ENCODE data around the gene PARD6G. TPM values are rescaled to one million over a fixed set of nuclear protein-coding genes. Genes with fewer than 3 reads are reported as not detected.

The PARD6G gene
- total RNA-seq, 1 donor from 2014 or later = 29.6 TPM

DNA sequence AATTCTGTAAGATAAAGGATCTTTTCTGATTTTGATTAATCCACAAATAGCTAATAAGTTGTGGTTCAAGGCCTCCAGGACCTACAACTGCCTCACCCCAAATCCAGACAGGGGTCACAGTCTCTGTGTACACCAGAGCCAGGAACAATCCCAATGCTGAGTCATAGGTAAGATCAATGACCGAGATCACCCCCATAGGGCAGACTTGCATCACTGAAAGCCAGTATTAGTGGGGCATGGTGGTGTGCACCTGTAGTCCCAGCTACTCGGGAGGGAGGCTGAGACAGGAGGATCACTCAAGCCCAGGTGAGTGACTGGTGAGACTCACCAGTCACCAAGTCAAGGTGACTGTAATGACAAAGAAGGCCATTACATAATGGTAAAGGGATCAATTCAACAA is 12.9 kb downstream of the PARD6G start:
- Histone ChIP-seq H3K36me3 (ENCODE audit: insufficient read depth, low read length) (no peaks in the 10 kb centered on the region), H4K20me1 (ENCODE audit: insufficient read depth, low read length) (peaks cover 26% of the 10 kb centered on the region), H3K4me2 (ENCODE audit: low read length) (no peak overlapping the region), H3K79me2 (ENCODE audit: insufficient read depth, low read length) (peaks cover 6% of the 10 kb centered on the region), H3K27ac (ENCODE audit: low read depth, low read length) (no peak overlapping the region), H3K4me3 (ENCODE audit: insufficient read depth, low read depth, low read length) (no peak overlapping the region), H3K27me3 (ENCODE audit: insufficient read depth, low read length) (no peaks in the 10 kb centered on the region), H3K9ac (ENCODE audit: low read length) (no peak overlapping the region), H2AFZ (ENCODE audit: low read depth, low read length) (no peak overlapping the region), H3K4me1 (ENCODE audit: insufficient read depth, low read length) (no peaks in the 10 kb centered on the region), H3K9me3 (ENCODE audit: insufficient read depth, low read depth, low read length) (no peaks in the 10 kb centered on the region)
- Mint-ChIP-seq H3K27me3 (ENCODE audit: low read depth, unreplicated experiment) (no peaks in the 10 kb centered on the region), H3K27ac (ENCODE audit: unreplicated experiment) (no peak overlapping the region), H3K36me3 (ENCODE audit: low read depth, unreplicated experiment) (peaks cover 15% of the 10 kb centered on the region), H3K9me3 (ENCODE audit: unreplicated experiment) (peaks cover 10% of the 10 kb centered on the region), H3K4me3 (ENCODE audit: unreplicated experiment) (no peak overlapping the region), H3K4me1 (ENCODE audit: low read depth, unreplicated experiment) (peaks cover 4% of the 10 kb centered on the region)
- no peak for FAIRE-seq
- no peak for TF ChIP-seq EZH2 (IDR thresholded peaks at IDR 0.05; ENCODE audit: insufficient read depth, low read length)
- TF ChIP-seq, protein P1, sequence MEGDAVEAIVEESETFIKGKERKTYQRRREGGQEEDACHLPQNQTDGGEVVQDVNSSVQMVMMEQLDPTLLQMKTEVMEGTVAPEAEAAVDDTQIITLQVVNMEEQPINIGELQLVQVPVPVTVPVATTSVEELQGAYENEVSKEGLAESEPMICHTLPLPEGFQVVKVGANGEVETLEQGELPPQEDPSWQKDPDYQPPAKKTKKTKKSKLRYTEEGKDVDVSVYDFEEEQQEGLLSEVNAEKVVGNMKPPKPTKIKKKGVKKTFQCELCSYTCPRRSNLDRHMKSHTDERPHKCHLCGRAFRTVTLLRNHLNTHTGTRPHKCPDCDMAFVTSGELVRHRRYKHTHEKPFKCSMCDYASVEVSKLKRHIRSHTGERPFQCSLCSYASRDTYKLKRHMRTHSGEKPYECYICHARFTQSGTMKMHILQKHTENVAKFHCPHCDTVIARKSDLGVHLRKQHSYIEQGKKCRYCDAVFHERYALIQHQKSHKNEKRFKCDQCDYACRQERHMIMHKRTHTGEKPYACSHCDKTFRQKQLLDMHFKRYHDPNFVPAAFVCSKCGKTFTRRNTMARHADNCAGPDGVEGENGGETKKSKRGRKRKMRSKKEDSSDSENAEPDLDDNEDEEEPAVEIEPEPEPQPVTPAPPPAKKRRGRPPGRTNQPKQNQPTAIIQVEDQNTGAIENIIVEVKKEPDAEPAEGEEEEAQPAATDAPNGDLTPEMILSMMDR (IDR thresholded peaks at IDR 0.05; ENCODE audit: insufficient read depth, low read depth, low read length) = no peak
- no peak for DNase-seq (ENCODE audit: low read depth)

DNA sequence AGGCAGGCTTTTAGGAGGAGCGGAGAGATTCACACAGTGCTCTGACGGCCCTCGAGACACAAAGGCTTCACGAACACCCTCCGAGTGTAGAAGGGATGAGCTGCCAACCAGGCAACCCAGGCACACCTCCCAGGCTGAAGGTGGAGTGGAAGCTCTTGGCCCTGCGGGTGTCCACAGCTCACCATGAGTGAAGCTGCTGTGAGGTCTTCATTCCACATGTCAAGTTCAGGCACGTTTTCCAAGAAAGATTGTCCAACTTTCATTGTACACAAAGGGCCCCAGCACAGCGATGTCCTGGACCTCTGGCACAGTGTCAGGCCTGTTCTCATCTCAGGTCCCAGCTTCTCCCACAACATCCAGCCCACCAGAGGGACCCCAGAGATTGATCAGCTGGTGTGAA is 13.4 kb downstream of the PARD6G start:
- Histone ChIP-seq H2AFZ (ENCODE audit: low read depth, low read length) (no peak overlapping the region), H3K27me3 (ENCODE audit: insufficient read depth, low read length) (no peaks in the 10 kb centered on the region), H3K4me3 (ENCODE audit: insufficient read depth, low read depth, low read length) (no peak overlapping the region), H3K4me2 (ENCODE audit: low read length) (no peak overlapping the region), H4K20me1 (ENCODE audit: insufficient read depth, low read length) (peaks cover 29% of the 10 kb centered on the region), H3K9ac (ENCODE audit: low read length) (no peak overlapping the region), H3K36me3 (ENCODE audit: insufficient read depth, low read length) (no peaks in the 10 kb centered on the region), H3K79me2 (ENCODE audit: insufficient read depth, low read length) (peaks cover 6% of the 10 kb centered on the region), H3K4me1 (ENCODE audit: insufficient read depth, low read length) (no peaks in the 10 kb centered on the region), H3K9me3 (ENCODE audit: insufficient read depth, low read depth, low read length) (no peaks in the 10 kb centered on the region), H3K27ac (ENCODE audit: low read depth, low read length) (no peak overlapping the region)
- H3K9me3 Mint-ChIP-seq (ENCODE audit: unreplicated experiment) = peaks cover 10% of the 10 kb centered on the region
- DNase-seq (ENCODE audit: low read depth) (no peak), FAIRE-seq (no peak)
- no peaks in the 10 kb centered on the region for H3K27me3 Mint-ChIP-seq (ENCODE audit: low read depth, unreplicated experiment)
- peaks cover 15% of the 10 kb centered on the region for H3K36me3 Mint-ChIP-seq (ENCODE audit: low read depth, unreplicated experiment)
- H3K4me3 Mint-ChIP-seq (ENCODE audit: unreplicated experiment) = no peak overlapping the region
- TF ChIP-seq, protein P1 (IDR thresholded peaks at IDR 0.05; ENCODE audit: insufficient read depth, low read depth, low read length) = no peak
- H3K27ac Mint-ChIP-seq (ENCODE audit: unreplicated experiment) = no peak overlapping the region
- H3K4me1 Mint-ChIP-seq (ENCODE audit: low read depth, unreplicated experiment) = peaks cover 4% of the 10 kb centered on the region

DNA sequence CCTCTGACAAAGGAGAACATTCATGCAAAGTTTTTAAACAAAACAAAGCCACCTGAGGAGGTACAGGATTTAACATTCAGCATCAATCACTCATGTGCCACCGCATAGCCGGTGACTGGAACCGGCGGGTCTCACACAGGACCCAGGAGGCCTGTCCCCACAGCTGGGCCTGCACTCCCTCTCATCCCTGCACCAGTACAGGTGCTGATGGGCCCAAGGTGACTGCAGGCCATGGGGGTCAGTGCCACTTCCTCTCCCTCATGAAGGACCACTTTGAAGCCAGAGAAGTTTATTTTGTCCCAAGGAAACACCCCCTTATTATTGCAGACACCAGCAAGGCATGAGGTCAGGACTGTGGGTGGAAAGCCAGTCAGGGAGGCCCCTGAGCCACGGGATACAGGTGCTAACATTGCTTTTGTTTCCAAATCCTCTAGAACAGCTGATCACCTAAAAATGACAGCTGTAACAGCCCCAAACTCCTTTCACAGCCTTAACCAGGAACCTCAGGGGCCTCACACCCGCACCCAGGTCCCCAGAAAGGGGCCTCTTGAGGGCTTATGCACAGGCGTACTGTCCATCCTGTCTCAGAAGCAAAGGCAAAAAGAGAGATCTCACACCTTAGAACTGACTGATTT is 14.0 kb downstream of the PARD6G start:
- H3K9me3 Mint-ChIP-seq (ENCODE audit: unreplicated experiment) = peaks cover 10% of the 10 kb centered on the region
- H3K4me3 ChIP-seq (ENCODE audit: insufficient read depth, low read depth, low read length) = no peak overlapping the region
- no peak overlapping the region for H3K4me3 Mint-ChIP-seq (ENCODE audit: unreplicated experiment)
- H3K4me2 ChIP-seq (ENCODE audit: low read length) = no peak overlapping the region
- peaks cover 4% of the 10 kb centered on the region for H3K4me1 Mint-ChIP-seq (ENCODE audit: low read depth, unreplicated experiment)
- TF ChIP-seq EZH2 (IDR thresholded peaks at IDR 0.05; ENCODE audit: insufficient read depth, low read length) = no peak
- TF ChIP-seq, protein P1 (IDR thresholded peaks at IDR 0.05; ENCODE audit: insufficient read depth, low read depth, low read length) = no peak
- peaks cover 15% of the 10 kb centered on the region for H3K36me3 Mint-ChIP-seq (ENCODE audit: low read depth, unreplicated experiment)
- H3K9ac ChIP-seq (ENCODE audit: low read length) = no peak overlapping the region
- peaks cover 29% of the 10 kb centered on the region for H4K20me1 ChIP-seq (ENCODE audit: insufficient read depth, low read length)
- no peak overlapping the region for H3K27ac Mint-ChIP-seq (ENCODE audit: unreplicated experiment)
- no peaks in the 10 kb centered on the region for H3K36me3 ChIP-seq (ENCODE audit: insufficient read depth, low read length)
- no peak overlapping the region for H2AFZ ChIP-seq (ENCODE audit: low read depth, low read length)
- H3K9me3 ChIP-seq (ENCODE audit: insufficient read depth, low read depth, low read length) = no peaks in the 10 kb centered on the region
- no peak for FAIRE-seq
- H3K79me2 ChIP-seq (ENCODE audit: insufficient read depth, low read length) = peaks cover 6% of the 10 kb centered on the region
- H3K27me3 ChIP-seq (ENCODE audit: insufficient read depth, low read length) = no peaks in the 10 kb centered on the region
- H3K27ac ChIP-seq (ENCODE audit: low read depth, low read length) = no peak overlapping the region
- H3K27me3 Mint-ChIP-seq (ENCODE audit: low read depth, unreplicated experiment) = no peaks in the 10 kb centered on the region
- no peak for DNase-seq (ENCODE audit: low read depth)
- H3K4me1 ChIP-seq (ENCODE audit: insufficient read depth, low read length) = no peaks in the 10 kb centered on the region

Measured in astrocyte (in vitro differentiated cells and primary cell).